ENCODE results near the gene NTN1. TPM values are rescaled to one million over a fixed set of nuclear protein-coding genes. Genes with fewer than 3 reads are reported as not detected.

Gene NTN1
- total RNA-seq, 1 experiment from 2014 or later, result not detected

DNA sequence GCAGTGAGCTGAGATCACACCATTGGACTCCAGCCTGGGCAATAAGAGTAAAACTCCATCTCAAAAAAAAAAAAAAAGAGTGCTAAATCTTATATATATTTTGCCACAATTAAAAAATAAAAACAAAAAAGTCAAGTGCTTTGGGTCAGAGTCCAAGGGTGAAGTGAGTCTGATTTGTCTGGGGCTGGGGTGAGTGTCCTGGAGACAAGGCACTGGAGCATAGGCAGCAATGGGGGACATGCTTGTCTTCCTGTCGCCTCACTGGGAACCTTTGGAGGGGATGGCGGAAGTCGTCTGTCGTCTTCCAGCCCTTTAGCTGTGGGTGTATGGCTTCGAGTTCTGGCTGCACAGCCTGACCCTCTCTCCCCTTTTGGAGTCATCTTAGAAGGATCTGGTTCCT is 167.1 kb downstream of the NTN1 start:
- no peak for DNase-seq (ENCODE audit: low read depth)

DNA sequence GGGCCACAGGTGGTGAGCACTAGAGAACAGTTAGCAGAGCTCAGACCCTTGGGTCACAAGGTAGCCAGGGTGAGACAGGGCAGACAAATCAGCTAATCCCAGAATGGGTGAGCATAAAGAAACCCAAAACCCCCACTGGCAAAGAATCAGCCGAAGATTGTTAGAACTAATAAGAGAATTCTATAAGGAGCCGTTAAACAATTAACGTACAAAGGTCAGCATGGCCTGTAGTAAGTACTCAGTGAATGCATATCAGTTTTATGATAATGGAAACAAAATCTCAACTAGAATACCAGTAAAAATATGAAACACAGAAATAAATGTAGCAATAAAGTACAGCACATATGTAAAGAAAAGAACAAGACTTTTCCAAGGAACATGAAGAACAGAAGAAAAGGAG is 168.6 kb downstream of the NTN1 start:
- no peak for DNase-seq (ENCODE audit: low read depth)

- no peak for DNase-seq (ENCODE audit: low read depth)
Measured at GRCh38 chr17:9192010-9192409, 170.7 kb downstream of the NTN1 start.

DNA sequence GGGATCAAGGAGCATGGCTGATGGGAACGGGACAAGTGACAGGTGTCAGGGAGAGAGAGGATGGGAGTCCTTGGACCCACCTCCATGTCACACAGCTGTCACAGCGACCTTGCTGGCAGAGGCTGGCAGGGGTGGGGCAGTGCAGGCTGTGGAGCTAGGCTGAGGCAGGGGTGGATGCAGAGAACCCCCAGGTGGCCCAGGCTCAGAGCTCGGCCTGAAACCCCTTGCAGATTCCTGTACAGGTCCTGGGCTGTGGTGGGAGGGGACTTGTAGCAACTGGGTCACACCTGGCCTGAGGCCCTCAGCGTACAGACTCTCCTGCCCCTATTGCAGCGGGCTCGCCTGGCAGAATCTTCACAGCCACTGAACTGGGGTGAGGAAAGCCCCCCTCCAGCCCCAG is 174.1 kb downstream of the NTN1 start:
- DNase-seq (ENCODE audit: low read depth), result no peak

- DNase-seq (ENCODE audit: low read depth), result no peak
Measured at GRCh38 chr17:9195961-9196670, 174.8 kb downstream of the NTN1 start.

- no peak for DNase-seq (ENCODE audit: low read depth)
Measured at GRCh38 chr17:9199571-9200551, 178.6 kb downstream of the NTN1 start.

DNA sequence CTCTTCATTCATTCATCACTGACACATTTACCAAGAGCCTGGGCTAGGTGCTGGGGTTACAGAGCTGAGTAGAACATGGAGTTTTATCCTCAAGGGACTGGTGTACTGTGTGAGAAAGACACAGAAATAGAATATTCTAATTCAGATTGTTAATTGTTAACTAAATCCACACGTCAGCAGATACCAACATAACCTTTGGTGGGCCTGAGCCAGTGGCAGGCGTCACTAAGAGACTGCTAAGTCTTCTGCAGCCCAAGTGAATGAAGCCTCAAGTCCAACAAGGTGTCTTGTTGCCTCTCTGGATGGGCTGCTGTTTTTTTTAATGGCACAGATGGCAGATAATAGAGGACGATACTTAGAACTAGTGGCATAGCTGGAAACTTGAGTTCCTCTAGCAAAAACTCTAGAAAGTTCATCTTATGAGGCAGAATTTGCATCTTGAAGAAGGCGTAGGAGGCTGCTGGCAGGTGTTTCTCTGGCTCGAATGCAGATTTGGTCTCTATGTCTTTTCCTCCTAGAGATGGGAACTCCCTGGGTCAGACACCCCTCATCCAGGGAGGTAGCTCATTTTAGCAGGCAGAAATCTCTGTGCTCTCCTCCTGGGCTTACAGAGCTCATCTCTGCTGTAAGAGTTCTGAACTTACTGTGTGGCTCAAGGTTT is 179.5 kb downstream of the NTN1 start:
- DNase-seq (ENCODE audit: low read depth), result no peak

DNA sequence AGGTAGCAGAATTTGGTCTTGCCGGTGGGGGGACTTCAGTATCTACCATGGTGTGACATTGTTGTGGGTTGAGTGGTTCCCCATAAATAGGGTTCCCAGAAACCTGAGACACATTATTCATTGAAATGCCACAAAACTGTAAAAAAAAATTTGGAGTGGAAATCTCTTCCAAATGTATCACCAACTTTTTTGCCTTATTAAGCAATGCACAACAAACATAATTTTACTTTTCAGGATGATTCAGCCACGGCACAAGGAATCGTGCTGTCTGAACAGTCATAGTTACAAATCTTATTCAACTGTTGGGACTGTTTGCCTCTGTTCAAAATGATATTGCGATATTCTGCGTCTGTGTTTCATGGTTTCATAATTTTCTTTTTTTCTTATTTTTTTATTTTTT is 181.2 kb downstream of the NTN1 start:
- no peak for DNase-seq (ENCODE audit: low read depth)

DNA sequence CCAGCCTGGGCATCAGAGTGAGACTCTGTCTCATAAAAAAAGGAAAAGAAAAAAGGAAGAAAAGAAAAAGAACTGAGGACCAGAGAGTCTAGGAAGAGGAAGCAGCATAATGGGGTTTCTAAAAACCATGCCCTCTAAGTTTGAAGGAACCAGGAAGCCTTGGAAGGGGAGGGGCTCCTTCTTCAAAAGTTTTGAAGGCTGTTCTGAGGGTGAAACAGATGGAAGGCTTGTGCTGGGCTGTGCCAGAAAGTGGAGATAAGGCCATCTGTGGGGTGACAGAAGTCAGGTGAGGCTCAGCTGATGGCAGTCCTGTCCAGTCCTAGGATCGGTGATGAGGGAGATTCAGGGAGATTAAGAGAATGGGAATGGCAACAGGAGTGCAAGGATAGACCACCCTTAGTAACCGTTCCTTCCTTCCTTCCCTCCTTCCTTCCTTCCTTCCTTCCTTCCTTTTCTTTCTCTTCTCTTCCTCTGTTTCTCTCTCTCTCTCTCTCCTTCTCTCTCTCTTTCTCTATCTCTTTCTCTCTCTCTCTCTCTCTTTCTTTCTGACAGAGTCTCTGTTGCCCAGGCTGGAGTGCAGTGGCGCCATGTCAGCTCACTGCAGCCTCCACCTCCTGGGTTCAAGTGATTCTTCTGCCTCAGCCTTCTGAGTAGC is 182.6 kb downstream of the NTN1 start:
- no peak for DNase-seq (ENCODE audit: low read depth)

DNA sequence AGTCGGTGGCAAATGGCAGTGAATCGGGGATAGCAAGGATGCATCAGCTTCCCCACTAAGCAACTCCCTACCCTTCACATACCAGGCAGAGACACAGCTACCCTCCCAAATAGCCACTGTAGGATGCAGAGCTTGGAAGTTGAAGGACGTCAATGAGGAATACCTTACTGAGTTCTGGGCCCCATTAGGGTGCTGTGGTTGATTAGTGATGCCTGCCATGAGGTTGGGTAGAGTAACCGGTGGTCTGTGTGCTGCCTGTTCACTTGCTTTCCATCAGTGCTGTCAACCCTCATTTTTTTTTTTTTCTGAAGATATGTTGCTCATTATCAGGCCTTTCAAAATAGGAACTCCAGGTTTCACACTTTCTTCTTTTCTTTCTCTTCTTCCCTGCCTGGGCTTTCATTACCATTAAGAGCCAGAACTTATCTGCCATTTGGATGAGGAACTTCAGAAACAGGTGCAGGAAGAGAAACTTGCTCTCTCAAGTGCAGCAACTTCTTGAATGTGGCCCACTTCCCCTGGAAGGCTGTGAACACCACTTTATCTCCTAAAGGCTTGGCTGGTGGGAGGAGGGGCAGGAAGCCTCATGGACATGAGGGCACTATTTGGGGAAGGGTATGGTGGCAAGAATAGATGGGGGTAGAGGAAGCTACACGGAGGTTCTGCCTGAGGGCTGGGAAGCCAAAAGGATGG is 183.5 kb downstream of the NTN1 start:
- no peak for DNase-seq (ENCODE audit: low read depth)

DNA sequence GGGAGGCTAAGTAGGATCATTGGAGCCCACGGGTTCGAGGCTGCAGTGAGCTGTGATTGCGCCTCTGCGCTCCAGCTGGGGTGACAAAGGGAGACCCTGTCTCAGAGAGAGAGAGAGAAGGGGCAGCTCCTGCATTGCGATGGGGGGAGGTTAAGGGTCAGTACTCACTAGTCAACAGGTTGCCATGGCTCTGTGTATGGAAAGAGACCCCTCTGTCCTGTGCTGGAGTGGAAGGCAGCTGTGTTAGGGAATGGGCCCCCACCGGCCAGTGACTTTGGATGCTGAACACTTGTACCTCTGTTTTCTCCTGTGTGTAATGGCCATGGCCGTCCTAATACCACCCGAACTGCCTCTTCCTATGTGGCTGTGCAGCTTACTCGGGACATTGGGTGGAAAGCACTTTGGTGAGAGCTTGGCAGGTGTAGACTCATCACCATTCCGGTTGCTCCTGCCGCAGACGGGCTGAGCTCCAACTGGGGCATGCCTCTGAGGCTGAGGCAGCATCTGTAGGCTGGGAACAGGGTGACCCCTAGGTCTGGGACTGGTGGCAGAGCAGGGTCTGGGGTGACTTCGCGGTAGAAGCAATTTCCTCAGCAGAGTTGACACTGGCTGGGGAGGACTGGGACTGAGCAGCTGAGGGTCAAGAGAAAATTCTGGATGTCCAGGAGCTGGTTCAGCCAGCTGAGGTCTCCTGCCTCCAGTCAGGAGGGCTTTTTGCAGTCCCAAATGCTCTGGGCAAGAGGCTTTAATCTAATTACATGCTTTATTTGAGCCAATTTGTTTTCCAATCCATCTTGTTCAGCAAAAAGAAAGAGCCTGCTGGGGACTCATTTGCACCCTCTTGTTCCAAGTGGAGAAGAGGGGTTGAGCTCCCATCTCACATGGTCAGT is 184.5 kb downstream of the NTN1 start:
- DNase-seq (ENCODE audit: low read depth), result no peak

DNA sequence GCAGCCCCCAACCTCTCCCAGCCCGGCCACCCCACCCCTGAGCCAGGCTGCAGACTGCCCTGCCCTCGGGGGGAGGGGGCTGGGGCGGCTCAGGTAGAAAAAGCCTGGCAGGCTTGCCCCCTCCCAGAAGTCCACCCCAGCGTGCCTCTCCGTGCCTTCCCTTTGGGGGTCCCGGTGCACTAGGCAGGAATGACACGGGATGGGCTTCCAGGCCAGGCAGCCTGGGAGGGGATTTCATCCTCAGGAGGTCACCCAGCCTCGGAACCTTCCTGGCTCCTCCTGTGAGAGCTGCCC is 185.0 kb downstream of the NTN1 start:
- no peak for DNase-seq (ENCODE audit: low read depth)

- DNase-seq (ENCODE audit: low read depth), result no peak
Measured at GRCh38 chr17:9206741-9207332, 185.5 kb downstream of the NTN1 start.

GRCh38 chr17:9208381-9209105 is 187.2 kb downstream of the NTN1 start:
- DNase-seq (ENCODE audit: low read depth), result no peak

GRCh38 chr17:9209347-9209746 is 188.0 kb downstream of the NTN1 start:
- no peak for DNase-seq (ENCODE audit: low read depth)

DNA sequence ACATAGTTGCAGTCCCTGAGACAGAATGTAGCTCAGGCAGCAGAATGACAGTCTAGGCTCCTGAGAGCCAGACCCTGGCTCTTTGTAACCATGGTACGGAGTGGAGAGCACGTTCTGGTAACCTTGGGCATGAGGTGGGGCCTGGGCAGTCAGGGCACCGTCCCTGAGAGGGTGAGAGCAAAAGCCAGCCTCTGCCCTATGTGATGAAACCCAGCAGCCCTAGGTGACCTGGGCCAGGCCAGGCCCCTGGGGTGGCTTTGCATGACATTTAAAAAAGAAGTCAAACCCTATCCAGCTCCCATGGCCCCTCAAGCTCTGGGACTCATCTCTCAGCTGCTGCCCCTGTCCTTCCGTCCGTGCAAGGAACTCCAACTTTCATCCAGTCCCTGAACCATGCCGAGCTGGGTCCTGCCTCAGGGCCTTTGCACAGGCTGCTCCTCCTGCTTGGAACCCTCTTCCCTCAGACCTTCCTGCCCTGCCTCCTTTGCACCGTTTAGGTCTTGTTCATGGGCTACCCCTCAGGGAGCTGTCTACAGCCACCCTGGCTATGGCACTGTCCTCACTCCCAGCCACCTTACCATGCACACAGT is 188.6 kb downstream of the NTN1 start:
- DNase-seq (ENCODE audit: low read depth), result no peak

- DNase-seq (ENCODE audit: low read depth), result no peak
Measured at GRCh38 chr17:9211133-9211765, 189.9 kb downstream of the NTN1 start.
